ENCODE results near the gene OOSP4B.
"Not testable (repeated sequence)": the region's sequence is repeated elsewhere in the genome, so short reads cannot be mapped to it uniquely, and the experiment has no call there.

OOSP4B gene

GRCh38 chr11:60069450-60069849 lies 52.5 kb downstream of the OOSP4B start:
- TF ChIP-seq EZH2phosphoT487 (IDR thresholded peaks at IDR 0.05; ENCODE audit: low read length) (no peak), EZH2 (optimal IDR thresholded peaks at IDR 0.05; ENCODE audit: low read depth, low read length) (no peak), CTCF (IDR thresholded peaks at IDR 0.05; ENCODE audit: low read length) (no peak)
- no peak for DNase-seq
- no peaks in the 10 kb centered on the region for H3F3A ChIP-seq (ENCODE audit: insufficient read depth, low read length)
- no peak overlapping the region for H3K4me3 ChIP-seq (ENCODE audit: low read length)
- H3K9ac ChIP-seq (ENCODE audit: low read length), result no peak overlapping the region
- no peak overlapping the region for H2AFZ ChIP-seq (ENCODE audit: low read length)
- H4K20me1 ChIP-seq (ENCODE audit: insufficient read depth, low read length), result no peaks in the 10 kb centered on the region
- H3K79me2 ChIP-seq (ENCODE audit: low read length), result no peaks in the 10 kb centered on the region
- H3K27me3 ChIP-seq (replicated peaks; ENCODE audit: insufficient read depth, low read length), result no peaks in the 10 kb centered on the region
- no peaks in the 10 kb centered on the region for H3K9me2 ChIP-seq (replicated peaks; ENCODE audit: insufficient read depth, low read length)
- H3K27ac ChIP-seq (ENCODE audit: low read length), result no peak overlapping the region
- H3K4me2 ChIP-seq (ENCODE audit: low read depth, low read length), result no peak overlapping the region
- no peaks in the 10 kb centered on the region for H3K4me1 ChIP-seq (ENCODE audit: low read length)
- no peaks in the 10 kb centered on the region for H3K36me3 ChIP-seq (replicated peaks; ENCODE audit: insufficient read depth, low read length)
- H3K9me3 ChIP-seq (replicated peaks; ENCODE audit: insufficient read depth, low read length), result no peaks in the 10 kb centered on the region

GRCh38 chr11:60071644-60072043 lies 54.7 kb downstream of the OOSP4B start:
- H3F3A ChIP-seq (ENCODE audit: insufficient read depth, low read length); H3K36me3 ChIP-seq (replicated peaks; ENCODE audit: insufficient read depth, low read length); DNase-seq; H3K27ac ChIP-seq (ENCODE audit: low read length); H2AFZ ChIP-seq (ENCODE audit: low read length); H3K27me3 ChIP-seq (replicated peaks; ENCODE audit: insufficient read depth, low read length); H3K9ac ChIP-seq (ENCODE audit: low read length); H3K9me3 ChIP-seq (replicated peaks; ENCODE audit: insufficient read depth, low read length); H3K4me3 ChIP-seq (ENCODE audit: low read length); H3K9me2 ChIP-seq (replicated peaks; ENCODE audit: insufficient read depth, low read length); H3K4me1 ChIP-seq (ENCODE audit: low read length); H3K4me2 ChIP-seq (ENCODE audit: low read depth, low read length); H3K79me2 ChIP-seq (ENCODE audit: low read length); H4K20me1 ChIP-seq (ENCODE audit: insufficient read depth, low read length): not testable (repeated sequence)

GRCh38 chr11:60077216-60077817 lies 60.3 kb downstream of the OOSP4B start:
- H3K9me2 ChIP-seq (replicated peaks; ENCODE audit: insufficient read depth, low read length), result no peaks in the 10 kb centered on the region
- no peak overlapping the region for H3K9ac ChIP-seq (ENCODE audit: low read length)
- H2AFZ ChIP-seq (ENCODE audit: low read length), result no peak overlapping the region
- H3K27me3 ChIP-seq (replicated peaks; ENCODE audit: insufficient read depth, low read length), result no peaks in the 10 kb centered on the region
- no peak overlapping the region for H3K27ac ChIP-seq (ENCODE audit: low read length)
- H3F3A ChIP-seq (ENCODE audit: insufficient read depth, low read length), result no peaks in the 10 kb centered on the region
- H3K36me3 ChIP-seq (replicated peaks; ENCODE audit: insufficient read depth, low read length), result no peaks in the 10 kb centered on the region
- no peaks in the 10 kb centered on the region for H3K79me2 ChIP-seq (ENCODE audit: low read length)
- H3K4me1 ChIP-seq (ENCODE audit: low read length), result no peaks in the 10 kb centered on the region
- H3K9me3 ChIP-seq (replicated peaks; ENCODE audit: insufficient read depth, low read length), result no peaks in the 10 kb centered on the region
- no peak overlapping the region for H3K4me2 ChIP-seq (ENCODE audit: low read depth, low read length)
- TF ChIP-seq EZH2phosphoT487 (IDR thresholded peaks at IDR 0.05; ENCODE audit: low read length) (no peak), EZH2 (optimal IDR thresholded peaks at IDR 0.05; ENCODE audit: low read depth, low read length) (no peak), CTCF (IDR thresholded peaks at IDR 0.05; ENCODE audit: low read length) (no peak)
- no peak overlapping the region for H3K4me3 ChIP-seq (ENCODE audit: low read length)
- no peak for DNase-seq
- no peaks in the 10 kb centered on the region for H4K20me1 ChIP-seq (ENCODE audit: insufficient read depth, low read length)

GRCh38 chr11:60077981-60078380 lies 61.0 kb downstream of the OOSP4B start:
- Histone ChIP-seq H3K36me3 (replicated peaks; ENCODE audit: insufficient read depth, low read length) (no peaks in the 10 kb centered on the region), H3K9me3 (replicated peaks; ENCODE audit: insufficient read depth, low read length) (no peaks in the 10 kb centered on the region), H2AFZ (ENCODE audit: low read length) (no peak overlapping the region), H3K9me2 (replicated peaks; ENCODE audit: insufficient read depth, low read length) (no peaks in the 10 kb centered on the region), H3F3A (ENCODE audit: insufficient read depth, low read length) (no peaks in the 10 kb centered on the region), H3K4me1 (ENCODE audit: low read length) (no peaks in the 10 kb centered on the region), H3K27ac (ENCODE audit: low read length) (no peak overlapping the region), H3K27me3 (replicated peaks; ENCODE audit: insufficient read depth, low read length) (no peaks in the 10 kb centered on the region), H3K4me3 (ENCODE audit: low read length) (no peak overlapping the region), H3K4me2 (ENCODE audit: low read depth, low read length) (no peak overlapping the region), H4K20me1 (ENCODE audit: insufficient read depth, low read length) (no peaks in the 10 kb centered on the region), H3K79me2 (ENCODE audit: low read length) (no peaks in the 10 kb centered on the region), H3K9ac (ENCODE audit: low read length) (no peak overlapping the region)
- TF ChIP-seq CTCF (IDR thresholded peaks at IDR 0.05; ENCODE audit: low read length) (no peak), EZH2 (optimal IDR thresholded peaks at IDR 0.05; ENCODE audit: low read depth, low read length) (no peak), EZH2phosphoT487 (IDR thresholded peaks at IDR 0.05; ENCODE audit: low read length) (no peak)
- DNase-seq, result no peak

All from MM.1S (cell line).